Activated B cell treated with CpG ODN at 0.5 μM for 24 hours (primary cell): ENCODE results near the gene WDR5. TPM values are rescaled to one million over a fixed set of nuclear protein-coding genes. Genes with fewer than 3 reads are reported as not detected.

Experiments
- ATAC-seq: fragments of 200-7000 bp; cut with Tn5 transposase; one replicate; pipeline ENCODE4 v1.10.0; 2021; ENCODE audit warnings: low read depth, mild to moderate bottlenecking, moderate library complexity
- CTCF ChIA-PET: fragments of 350-600 bp; sonication (Branson Sonifier 250); formaldehyde crosslinking; loops from one replicate; lab custom pipeline; 2021; ENCODE audit warnings: antibody characterized with exemption; lab: Charles Lee
- POLR2A ChIA-PET: fragments of 350-600 bp; sonication (Branson Sonifier 250); formaldehyde crosslinking; loops from one replicate; lab custom pipeline; 2021; ENCODE audit warnings: antibody characterized with exemption; lab: Charles Lee
- DNase-seq: peaks from one replicate; pipeline ENCODE4 v3.0.0; 2022
- H3K27ac Mint-ChIP-seq: one replicate; pipeline ENCODE4 v1.8.0; 2020; ENCODE audit warnings: mixed read lengths
- H3K27me3 Mint-ChIP-seq: one replicate; pipeline ENCODE4 v1.8.0; 2021; ENCODE audit warnings: mixed read lengths
- H3K36me3 Mint-ChIP-seq: one replicate; pipeline ENCODE4 v1.8.0; 2021; ENCODE audit warnings: low read depth, mixed read lengths
- H3K4me1 Mint-ChIP-seq: one replicate; pipeline ENCODE4 v1.8.0; 2021; ENCODE audit warnings: mixed read lengths
- H3K4me3 Mint-ChIP-seq: one replicate; pipeline ENCODE4 v1.8.0; 2020; ENCODE audit warnings: mild to moderate bottlenecking, mixed read lengths
- H3K9me3 Mint-ChIP-seq: one replicate; pipeline ENCODE4 v1.8.0; 2020; ENCODE audit warnings: mixed read lengths
- intact Hi-C: fragments of 100-400 bp; cut with micrococcal nuclease; formaldehyde crosslinking; loops from one replicate; pipeline ENCODE4 v1.15.1; 2024
- total RNA-seq: library from RNA; stranded (reverse); gene quantifications from 2 replicates; pipeline ENCODE4 v1.2.3, GENCODE V29; 2022
- TF ChIP-seq, protein P1 (sequence below): fragments of 200-600 bp; IDR thresholded peaks from one replicate; pipeline ENCODE4 v1.8.0; 2022; ENCODE audit warnings: antibody characterized with exemption, mild to moderate bottlenecking

WDR5 gene
- total RNA-seq, 1 donor from 2014 or later = 22.4 TPM

- no peak overlapping the region for H3K4me3 Mint-ChIP-seq
- TF ChIP-seq, protein P1, sequence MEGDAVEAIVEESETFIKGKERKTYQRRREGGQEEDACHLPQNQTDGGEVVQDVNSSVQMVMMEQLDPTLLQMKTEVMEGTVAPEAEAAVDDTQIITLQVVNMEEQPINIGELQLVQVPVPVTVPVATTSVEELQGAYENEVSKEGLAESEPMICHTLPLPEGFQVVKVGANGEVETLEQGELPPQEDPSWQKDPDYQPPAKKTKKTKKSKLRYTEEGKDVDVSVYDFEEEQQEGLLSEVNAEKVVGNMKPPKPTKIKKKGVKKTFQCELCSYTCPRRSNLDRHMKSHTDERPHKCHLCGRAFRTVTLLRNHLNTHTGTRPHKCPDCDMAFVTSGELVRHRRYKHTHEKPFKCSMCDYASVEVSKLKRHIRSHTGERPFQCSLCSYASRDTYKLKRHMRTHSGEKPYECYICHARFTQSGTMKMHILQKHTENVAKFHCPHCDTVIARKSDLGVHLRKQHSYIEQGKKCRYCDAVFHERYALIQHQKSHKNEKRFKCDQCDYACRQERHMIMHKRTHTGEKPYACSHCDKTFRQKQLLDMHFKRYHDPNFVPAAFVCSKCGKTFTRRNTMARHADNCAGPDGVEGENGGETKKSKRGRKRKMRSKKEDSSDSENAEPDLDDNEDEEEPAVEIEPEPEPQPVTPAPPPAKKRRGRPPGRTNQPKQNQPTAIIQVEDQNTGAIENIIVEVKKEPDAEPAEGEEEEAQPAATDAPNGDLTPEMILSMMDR = no peak
- H3K27ac Mint-ChIP-seq = no peak overlapping the region
- H3K27me3 Mint-ChIP-seq = no peaks in the 10 kb centered on the region
- ChIA-PET POLR2A (interaction anchor here (0.7 kb wide), 1 partner anchor 215 kb away, joined by 3 read pairs; no protein-coding TSS in a partner anchor), CTCF (interaction anchor here (0.6 to 4.7 kb wide), 5 partner anchors 9 to 273 kb away, joined by 3 to 56 read pairs (median 5); no protein-coding TSS in a partner anchor)
- H3K36me3 Mint-ChIP-seq = peaks cover 3% of the 10 kb centered on the region
- no peak for ATAC-seq
- intact Hi-C loops = loop anchor here (1.0 to 10.0 kb wide), 5 partner anchors 157 to 1172 kb away; partner anchors contain the start of gene RXRA
- H3K4me1 Mint-ChIP-seq = peaks cover 19% of the 10 kb centered on the region
- H3K9me3 Mint-ChIP-seq = no peaks in the 10 kb centered on the region
- DNase-seq = no peak
These were observed 34.0 kb downstream of the WDR5 start for GRCh38 chr9:134169724-134170401.

- ChIA-PET POLR2A (interaction anchor here (0.7 to 1.1 kb wide), 2 partner anchors 214 to 272 kb away, joined by 3 to 10 read pairs; no protein-coding TSS in a partner anchor), CTCF (interaction anchor here (0.7 to 4.7 kb wide), 13 partner anchors 9 to 568 kb away, joined by 3 to 56 read pairs (median 4); no protein-coding TSS in a partner anchor)
- no peak overlapping the region for H3K4me3 Mint-ChIP-seq
- DNase-seq = no peak
- H3K36me3 Mint-ChIP-seq = peaks cover 3% of the 10 kb centered on the region
- H3K4me1 Mint-ChIP-seq = peaks cover 17% of the 10 kb centered on the region
- TF ChIP-seq, protein P1 = no peak
- intact Hi-C loops = loop anchor here (1.0 to 5.0 kb wide), 4 partner anchors 156 to 1172 kb away; partner anchors contain the start of gene RXRA
- no peak for ATAC-seq
- no peak overlapping the region for H3K27ac Mint-ChIP-seq
- H3K27me3 Mint-ChIP-seq = no peaks in the 10 kb centered on the region
- no peaks in the 10 kb centered on the region for H3K9me3 Mint-ChIP-seq
These were observed 34.8 kb downstream of the WDR5 start for GRCh38 chr9:134170532-134171315.

- DNase-seq = no peak
- CTCF ChIA-PET = interaction anchor here (0.7 to 4.7 kb wide), 13 partner anchors 8 to 568 kb away, joined by 3 to 56 read pairs (median 4); no protein-coding TSS in a partner anchor
- intact Hi-C loops = loop anchor here (2.0 to 5.0 kb wide), 3 partner anchors 155 to 1171 kb away; partner anchors contain the start of gene RXRA
- TF ChIP-seq, protein P1 = no peak
- POLR2A ChIA-PET = interaction anchor here (1.1 kb wide), 1 partner anchor 271 kb away, joined by 10 read pairs; no protein-coding TSS in a partner anchor
- Mint-ChIP-seq H3K4me3 (no peak overlapping the region), H3K9me3 (no peaks in the 10 kb centered on the region), H3K4me1 (peaks cover 17% of the 10 kb centered on the region), H3K27ac (no peak overlapping the region), H3K27me3 (no peaks in the 10 kb centered on the region), H3K36me3 (peaks cover 1% of the 10 kb centered on the region)
- no peak for ATAC-seq
These were observed 35.7 kb downstream of the WDR5 start for GRCh38 chr9:134171316-134172197.

GRCh38 chr9:134172198-134173126, 36.6 kb downstream of the WDR5 start:
- ATAC-seq (no peak), DNase-seq (no peak)
- Mint-ChIP-seq H3K36me3 (no peaks in the 10 kb centered on the region), H3K4me1 (peaks cover 17% of the 10 kb centered on the region), H3K9me3 (no peaks in the 10 kb centered on the region), H3K4me3 (no peak overlapping the region), H3K27me3 (peaks cover 2% of the 10 kb centered on the region), H3K27ac (no peak overlapping the region)
- CTCF ChIA-PET = interaction anchor here (1.5 to 4.7 kb wide), 2 partner anchors 270 to 283 kb away, joined by 6 to 56 read pairs; no protein-coding TSS in a partner anchor
- TF ChIP-seq, protein P1 = no peak
- POLR2A ChIA-PET = no interaction called here
- intact Hi-C loops = loop anchor here (5.0 kb wide), 2 partner anchors 520 to 1170 kb away; no protein-coding TSS in a partner anchor
